HG03060 (cell line): ENCODE results near the gene PPIP5K2.
A peak's percentile ranks its signal among the peaks of the same experiment; 100 is the strongest.

Experiments used
- ATAC-seq: cut with Tn5 transposase; IDR thresholded peaks from one replicate; pipeline ENCODE4 v1.9.1; 2021; ENCODE audit warnings: low read depth, moderate number of reproducible peaks; ENCODE audit not compliant: unreplicated experiment

The PPIP5K2 gene

DNA sequence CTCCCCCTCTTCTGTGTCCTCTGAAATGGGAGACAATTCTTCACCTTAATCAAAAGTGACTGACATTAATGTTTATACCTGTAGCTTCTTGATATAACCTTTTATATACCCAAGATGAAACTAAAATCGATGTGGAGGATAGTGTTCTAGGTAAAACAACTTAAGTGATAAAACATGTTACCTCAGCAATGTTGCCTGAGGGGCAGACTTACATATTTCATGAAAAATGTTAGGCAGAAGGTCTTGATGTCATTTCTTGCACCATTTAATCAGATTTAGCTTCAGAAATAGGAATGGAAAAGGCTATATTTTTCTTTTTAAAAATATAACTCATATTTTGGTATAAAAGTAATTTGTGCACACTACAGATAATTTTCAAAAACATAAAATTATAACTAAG lies 115.8 kb downstream of the PPIP5K2 start:
- ATAC-seq: no peak

DNA sequence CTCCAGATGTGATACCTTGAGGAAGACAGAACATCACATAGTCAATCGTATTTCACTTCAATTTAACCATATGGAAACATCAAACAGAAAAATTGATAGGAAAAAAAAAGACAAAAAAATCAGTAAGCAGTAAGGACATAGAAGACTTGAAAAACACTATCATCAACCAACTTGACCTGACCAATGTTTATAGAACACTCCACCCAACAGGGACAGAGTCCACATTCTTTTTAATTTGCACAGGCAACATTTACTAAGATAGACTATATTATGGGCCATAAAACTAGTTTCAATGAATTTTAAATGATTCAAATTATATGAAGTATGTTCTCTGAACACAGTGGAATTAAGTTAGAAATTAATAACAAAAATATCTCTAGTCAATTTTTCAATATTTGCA lies 117.7 kb downstream of the PPIP5K2 start:
- ATAC-seq: no peak

DNA sequence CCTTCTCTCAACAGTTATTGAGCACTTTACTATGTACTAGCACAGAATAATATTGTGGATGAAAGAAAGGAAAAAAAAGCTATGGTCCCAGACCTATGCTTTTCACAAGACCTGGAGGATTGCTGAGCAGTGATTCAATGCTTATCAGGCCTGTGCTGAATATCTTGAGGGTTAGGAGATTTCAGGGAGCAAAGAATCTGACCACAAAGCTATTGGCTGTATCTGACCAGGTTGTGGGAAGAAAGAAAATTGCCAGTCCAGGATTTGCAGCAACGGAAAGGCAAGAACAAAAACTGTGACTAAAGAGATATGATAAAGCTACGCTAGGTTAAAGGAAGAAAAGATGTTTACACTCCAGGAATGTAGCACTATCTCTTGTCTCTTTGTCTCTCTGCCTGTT lies 123.6 kb downstream of the PPIP5K2 start:
- no peak for ATAC-seq

DNA sequence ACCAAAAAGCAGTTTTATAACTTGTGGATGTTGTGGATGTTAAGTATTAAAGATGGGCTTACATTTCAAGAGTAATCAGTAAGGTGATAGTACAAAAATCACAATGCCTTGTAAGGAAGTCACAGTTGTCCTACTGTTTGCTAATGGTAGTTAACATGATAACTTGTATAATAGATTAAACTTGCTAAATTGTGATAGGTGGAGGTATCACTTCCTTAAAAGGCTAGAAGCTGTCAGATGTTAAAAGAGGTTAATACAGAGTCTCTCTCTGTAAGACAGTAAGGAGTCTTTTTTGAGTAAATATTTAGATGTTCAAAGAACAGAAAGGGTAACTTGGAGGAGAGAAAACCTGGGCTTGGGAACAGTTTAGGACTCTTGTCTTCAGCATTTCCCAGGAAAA lies 124.3 kb downstream of the PPIP5K2 start:
- no peak for ATAC-seq

DNA sequence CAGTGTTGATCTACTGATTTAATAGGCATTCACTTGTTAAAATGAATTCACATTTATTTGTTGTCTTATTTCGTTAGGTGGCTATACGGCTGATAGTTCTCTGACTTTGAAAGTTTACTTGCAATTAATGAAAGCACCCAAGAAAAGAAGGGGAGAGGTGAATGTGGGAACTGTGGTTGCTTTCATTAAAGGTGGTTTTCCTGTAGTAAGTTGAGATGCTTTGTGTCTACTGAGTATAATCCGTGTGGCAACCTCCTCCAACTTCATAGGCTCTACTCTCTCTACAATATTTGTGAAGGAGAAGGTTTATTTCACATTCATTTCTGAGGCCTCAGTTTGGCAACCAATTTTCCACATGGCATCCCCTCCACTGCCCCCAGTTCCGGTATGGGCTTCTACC lies 125.7 kb downstream of the PPIP5K2 start:
- no peak for ATAC-seq

DNA sequence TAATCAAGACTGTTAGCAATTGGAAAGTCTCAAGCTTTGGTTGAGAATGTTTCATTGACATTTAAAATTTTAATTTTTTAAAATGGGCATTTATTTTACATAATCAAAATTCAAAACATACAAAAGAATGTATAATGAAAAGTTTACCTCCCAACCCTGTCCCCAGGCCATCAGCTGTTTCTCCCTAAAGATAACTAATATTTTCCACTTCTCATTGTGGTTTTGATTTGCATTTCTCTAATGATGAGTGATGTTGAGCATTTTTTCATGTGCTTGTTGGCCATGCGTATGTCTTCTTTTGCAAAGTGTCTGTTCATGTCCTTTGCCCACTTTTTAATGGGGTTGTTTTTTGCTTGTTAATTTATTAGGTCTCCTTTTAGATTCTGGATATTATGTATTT lies 127.0 kb downstream of the PPIP5K2 start:
- no peak for ATAC-seq

DNA sequence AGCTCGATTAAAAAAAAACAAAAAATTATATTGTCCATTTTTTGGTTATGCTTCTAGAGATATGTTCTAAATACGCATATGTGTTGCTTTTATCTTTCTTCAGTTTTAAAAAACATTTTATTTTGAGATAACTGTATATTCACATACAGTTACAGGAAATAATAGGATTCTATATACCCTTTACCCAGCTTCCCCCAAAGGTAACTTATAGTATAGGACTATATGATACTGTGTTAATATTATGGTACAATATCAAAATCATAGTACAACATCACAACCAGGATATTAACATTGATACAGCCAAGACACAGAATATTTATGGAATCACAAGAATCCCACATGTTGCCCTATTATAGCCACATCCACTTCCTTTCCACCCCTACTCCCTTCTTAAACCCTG lies 129.0 kb downstream of the PPIP5K2 start:
- ATAC-seq: no peak

DNA sequence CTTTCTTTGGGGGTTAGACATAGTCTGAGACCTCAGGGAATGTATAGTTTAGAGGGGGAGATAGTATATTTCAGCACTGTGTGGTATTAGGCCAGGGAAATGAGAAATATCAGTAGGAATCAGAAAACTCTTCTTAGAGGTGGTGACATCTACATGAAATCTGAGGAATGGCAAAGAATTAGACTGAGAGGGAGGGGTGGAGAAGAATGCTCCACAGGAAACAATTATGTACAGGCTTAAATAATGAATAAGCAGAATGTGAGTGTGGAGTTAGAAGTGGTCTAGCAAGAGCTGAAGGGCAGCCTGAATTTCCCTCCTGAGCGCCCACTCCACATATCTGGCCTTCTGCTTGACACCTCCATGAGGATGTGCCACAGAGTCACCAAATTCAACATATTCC lies 134.8 kb downstream of the PPIP5K2 start:
- ATAC-seq: no peak

DNA sequence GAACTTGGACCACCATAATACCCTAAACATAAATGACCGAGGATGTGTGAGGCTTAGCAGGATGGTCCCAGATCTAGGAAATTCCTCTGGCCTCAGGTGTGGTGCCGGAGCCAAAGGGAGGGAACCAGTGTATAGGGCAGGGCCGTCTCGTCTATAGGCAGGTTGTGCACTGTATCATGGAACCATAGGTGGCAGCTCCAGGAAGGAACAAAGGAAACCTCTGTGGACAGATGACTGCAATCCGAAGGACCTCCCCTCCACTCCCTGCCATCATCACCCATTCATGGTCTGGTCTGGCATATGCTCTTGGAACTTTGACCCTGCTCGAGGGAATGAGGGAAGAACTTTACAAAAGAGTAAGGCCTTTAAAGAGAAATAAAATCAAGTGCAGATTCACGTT lies 135.6 kb downstream of the PPIP5K2 start:
- no peak for ATAC-seq

DNA sequence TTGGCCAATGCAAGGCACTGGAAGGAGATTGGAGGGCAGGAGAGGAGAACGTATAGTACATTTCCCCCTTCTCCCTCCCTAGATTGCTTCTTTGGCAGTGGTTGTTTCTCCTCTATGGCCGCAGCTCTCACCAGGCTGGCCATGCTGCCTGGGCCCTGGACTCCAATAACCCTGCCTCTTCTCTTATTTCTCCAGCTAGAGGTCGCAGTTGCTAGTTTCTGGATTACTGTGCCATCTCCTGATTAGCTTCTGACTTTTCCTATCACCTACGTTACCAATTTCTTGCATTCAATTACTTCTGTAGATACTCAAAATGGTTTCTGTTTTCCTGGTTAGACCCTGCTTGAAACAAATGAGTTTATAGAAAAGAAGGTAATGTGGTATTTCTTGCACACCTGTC lies 136.1 kb downstream of the PPIP5K2 start:
- no peak for ATAC-seq

DNA sequence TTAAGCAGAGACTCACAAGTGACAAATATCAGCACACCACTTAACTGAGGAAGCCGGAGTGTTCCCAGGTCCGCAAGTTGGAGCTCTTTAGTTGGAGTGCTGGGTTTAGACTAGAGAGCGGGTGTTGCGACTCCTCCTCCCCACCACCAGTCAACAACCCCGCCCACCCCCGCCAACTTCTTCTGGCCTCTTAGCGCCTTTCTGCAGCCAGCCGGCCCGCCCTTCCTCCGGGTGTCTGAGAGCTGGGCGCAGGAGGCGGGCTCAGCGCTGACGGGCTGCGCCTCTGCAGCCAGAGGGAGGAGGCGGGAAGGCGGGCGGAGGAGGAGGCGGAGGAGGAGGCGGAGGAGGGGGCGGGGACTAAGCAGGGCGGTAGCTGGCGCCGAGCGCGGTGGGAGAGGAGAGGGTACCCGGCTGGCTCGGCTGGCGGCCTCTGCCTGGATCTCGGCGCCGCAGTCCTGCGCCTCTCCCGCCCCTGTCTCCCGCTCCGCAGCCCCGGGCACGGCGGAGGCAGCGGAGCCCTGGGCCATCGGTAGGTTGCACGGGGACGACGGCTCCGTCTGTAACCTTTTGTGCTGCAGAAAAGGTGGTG lies 138.4 kb downstream of the PPIP5K2 start, which contains the start of gene MACIR:
TSS of gene MACIR (plus strand) at position 396 of the 589 bp plus-strand sequence. CDS start 17,157 bp downstream, outside the sequence.
- peak; percentile 38 for ATAC-seq

DNA sequence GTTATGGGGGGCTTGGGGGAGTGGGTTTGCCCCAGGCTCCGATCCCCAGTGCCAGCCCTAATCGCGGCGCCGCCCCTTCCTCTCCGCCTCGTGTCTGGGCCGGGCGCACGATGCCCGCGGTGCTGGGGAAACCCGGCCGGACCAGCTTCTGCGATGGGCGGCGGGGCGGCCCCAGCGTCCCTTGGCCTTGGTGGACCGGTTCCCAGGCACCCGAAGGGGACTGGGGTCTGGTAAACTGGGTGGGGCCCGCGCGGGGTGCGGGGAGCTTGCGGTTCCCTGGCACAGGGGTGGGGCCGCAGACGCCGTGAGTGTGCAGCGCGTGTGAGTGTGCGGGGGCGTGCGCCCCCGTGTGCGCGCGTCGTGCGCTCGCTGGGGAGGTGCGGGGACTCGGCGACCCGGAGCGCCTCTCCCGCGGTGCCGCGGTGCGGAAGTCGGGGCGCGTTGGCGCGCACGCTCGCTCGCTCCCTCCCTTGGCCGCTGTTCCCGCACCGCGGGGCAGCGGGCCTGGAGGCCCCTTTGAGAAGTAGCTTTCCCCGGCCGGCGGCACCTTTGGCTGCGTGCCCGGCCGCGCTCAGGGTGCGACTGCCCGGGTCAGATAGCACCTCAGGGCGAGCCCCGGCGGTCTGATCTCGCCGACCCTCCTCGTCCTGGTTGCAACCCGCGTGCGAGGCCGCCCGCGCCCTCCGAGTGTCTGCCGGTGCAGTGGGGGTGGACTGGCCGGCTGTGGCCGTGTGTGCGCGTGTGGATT lies 139.0 kb downstream of the PPIP5K2 start:
- ATAC-seq: peak; percentile 9

DNA sequence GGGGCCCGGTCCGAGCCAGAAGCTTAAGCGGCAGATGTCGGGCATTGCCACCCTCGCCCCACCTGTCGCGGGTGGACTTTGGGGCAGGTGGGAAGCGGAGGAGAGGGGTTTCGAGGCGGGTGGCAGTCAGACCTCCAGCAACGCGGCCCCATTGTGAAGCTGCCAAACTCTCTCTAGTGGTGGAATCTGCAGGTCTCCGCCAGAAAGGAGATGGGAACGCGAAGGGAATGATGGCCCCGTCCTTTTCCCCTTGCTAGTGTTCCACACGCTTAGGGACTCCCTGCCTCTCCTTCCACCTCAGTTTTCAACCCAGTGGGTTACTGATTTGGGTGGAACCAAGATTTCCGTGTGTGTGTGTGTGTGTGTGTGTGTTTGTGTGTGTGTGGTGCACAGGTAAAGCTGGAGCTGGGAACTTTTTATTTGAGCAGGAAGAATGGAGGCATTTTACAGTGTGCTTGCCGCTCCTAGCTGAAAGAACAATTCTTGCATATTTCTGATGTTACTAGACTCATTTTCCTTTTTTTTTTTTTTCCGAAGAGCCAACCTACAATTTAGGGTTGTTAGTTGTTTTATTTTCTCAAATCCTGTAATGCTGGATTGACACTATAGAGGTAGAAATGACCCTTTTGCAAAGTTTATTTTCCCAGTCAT lies 139.7 kb downstream of the PPIP5K2 start:
- no peak for ATAC-seq

DNA sequence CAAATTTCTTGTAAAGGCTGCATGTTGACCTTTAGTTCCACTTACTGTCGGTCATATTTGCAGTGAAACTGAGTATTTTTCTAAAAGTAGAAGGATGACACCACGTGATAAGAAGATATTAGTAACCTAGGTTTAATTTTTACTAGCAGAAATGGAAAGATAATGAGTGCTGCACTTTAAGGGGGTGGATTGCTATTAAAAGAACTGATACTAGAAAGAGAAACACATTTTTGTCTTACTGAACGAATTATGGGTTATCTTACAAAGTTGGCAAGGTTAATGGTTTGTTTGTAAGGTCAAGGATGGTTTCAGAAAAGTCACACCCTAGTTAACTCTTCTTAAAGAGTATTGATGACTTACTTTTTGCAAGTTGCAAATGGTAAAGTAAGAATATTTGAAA lies 140.8 kb downstream of the PPIP5K2 start:
- peak; percentile 45 for ATAC-seq
